Thoracic aorta (tissue), 2 donors: ENCODE results near the gene NPRL2. TPM values are rescaled to one million over a fixed set of nuclear protein-coding genes. Genes with fewer than 3 reads are reported as not detected.

Source experiments
- ATAC-seq: fragments of 150-250 bp; one replicate; pipeline ENCODE4 v1.8.0; 2017; ENCODE audit warnings: low read depth; ENCODE audit not compliant: insufficient number of reproducible peaks, low FRiP score
- DNase-seq: peaks from one replicate; pipeline ENCODE4 v3.0.0-alpha.2; 2020; ENCODE audit warnings: low spot score
- H3K27ac ChIP-seq, 2 donors: fragments of 200-600 bp; sonication (generic); 1 replicate in 1 of 2; 2 replicates in 1 of 2; pipeline ENCODE4 v1.5.1; 2016; ENCODE audit warnings: mild to moderate bottlenecking in 2 of 2, moderate library complexity in 2 of 2
- H3K27me3 ChIP-seq: fragments of 200-600 bp; sonication (generic); replicated peaks from 2 replicates; pipeline ENCODE4 v1.6.0; 2016; ENCODE audit warnings: mild to moderate bottlenecking; ENCODE audit not compliant: insufficient read depth
- H3K36me3 ChIP-seq: fragments of 200-600 bp; sonication (generic); one replicate; pipeline ENCODE4 v1.5.1; 2016
- H3K4me1 ChIP-seq, 2 donors: fragments of 200-600 bp; sonication (generic); 1 replicate in 1 of 2; 2 replicates in 1 of 2; pipeline versions ENCODE4 v1.5.1 to v1.6.0; 2016; ENCODE audit warnings: low read depth in 2 of 2, mild to moderate bottlenecking in 1 of 2; ENCODE audit not compliant: control insufficient read depth in 1 of 2
- H3K4me3 ChIP-seq: fragments of 200-600 bp; sonication (generic); 2 replicates; pipeline ENCODE4 v1.5.1; 2016; ENCODE audit warnings: mild to moderate bottlenecking
- H3K9me3 ChIP-seq: fragments of 200-600 bp; sonication (generic); 2 replicates; pipeline ENCODE4 v1.5.1; 2016
- CTCF ChIP-seq: fragments of 200-600 bp; sonication (generic); IDR thresholded peaks from one replicate; pipeline ENCODE4 v1.5.1; 2019; ENCODE audit warnings: antibody characterized with exemption
- total RNA-seq, 2 donors: library from RNA; depleted of rRNA; stranded (reverse); fragments of >200 nt; gene quantifications; one replicate each; pipeline versions ENCODE4 v1.1.0 to v1.2.3, GENCODE V29; 2016

NPRL2 gene
- total RNA-seq, 2 donors from 2014 or later = 15.4 to 21.0 TPM

- Histone ChIP-seq H3K27me3 (no peaks in the 10 kb centered on the region), H3K9me3 (no peaks in the 10 kb centered on the region), H3K36me3 (peaks cover 8% of the 10 kb centered on the region), H3K4me3 (peak overlapping the region; percentile 73), H3K27ac (peak overlapping the region; percentile 8 to 91), H3K4me1 (peaks cover 27 to 51% of the 10 kb centered on the region in 2 donors)
- DNase-seq = no peak
- no peak for ATAC-seq
- TF ChIP-seq CTCF = no peak
These were observed 27.4 kb downstream of the NPRL2 start for GRCh38 chr3:50323092-50323600.

GRCh38 chr3:50322386-50323091 lies 28.0 kb downstream of the NPRL2 start, which contains the start of gene HYAL2:
TSS of gene HYAL2 (minus strand) at chr3:50322745. CDS start at chr3:50320489, 2,256 bp downstream.
- no peaks in the 10 kb centered on the region for H3K9me3 ChIP-seq
- ATAC-seq (no peak), DNase-seq (no peak)

GRCh38 chr3:50322115-50322385 lies 28.5 kb downstream of the NPRL2 start:
- H3K4me3 ChIP-seq = peak overlapping the region; percentile 73
- DNase-seq (no peak), ATAC-seq (no peak)
- TF ChIP-seq CTCF = no peak
- H3K9me3 ChIP-seq = no peaks in the 10 kb centered on the region
- peaks cover 29 to 50% of the 10 kb centered on the region in 2 donors for H3K4me1 ChIP-seq
- no peaks in the 10 kb centered on the region for H3K27me3 ChIP-seq
- peak overlapping the region; percentile 91 to 97 for H3K27ac ChIP-seq
- H3K36me3 ChIP-seq = peaks cover 10% of the 10 kb centered on the region

More at GRCh38 chr3:50322386-50323091, 28.0 kb downstream of the NPRL2 start, which contains the start of gene HYAL2:
- Histone ChIP-seq H3K4me1 (peaks cover 33 to 55% of the 10 kb centered on the region in 2 donors), H3K27ac (peak within 1 kb of the TSS; percentile 91 to 97), H3K27me3 (no peaks in the 10 kb centered on the region), H3K36me3 (peaks cover 10% of the 10 kb centered on the region), H3K4me3 (peak within 1 kb of the TSS; percentile 73)
- no peak for TF ChIP-seq CTCF

- Histone ChIP-seq H3K4me1 (peaks cover 26 to 44% of the 10 kb centered on the region in 2 donors), H3K27me3 (no peaks in the 10 kb centered on the region), H3K36me3 (peaks cover 10% of the 10 kb centered on the region), H3K9me3 (no peaks in the 10 kb centered on the region), H3K4me3 (peak overlapping the region; percentile 73), H3K27ac (peak overlapping the region; percentile 91 to 97)
- no peak for DNase-seq
- peak; percentile 71 for ATAC-seq
- peak; percentile 42 for TF ChIP-seq CTCF
These were observed 29.1 kb downstream of the NPRL2 start for GRCh38 chr3:50321336-50322114.

- TF ChIP-seq CTCF = no peak
- ATAC-seq (peak; percentile 27), DNase-seq (no peak)
- Histone ChIP-seq H3K27ac (peak overlapping the region; percentile 91 to 97), H3K4me3 (peak overlapping the region; percentile 73), H3K4me1 (peaks cover 26 to 44% of the 10 kb centered on the region in 2 donors), H3K36me3 (peaks cover 6% of the 10 kb centered on the region), H3K27me3 (no peaks in the 10 kb centered on the region), H3K9me3 (no peaks in the 10 kb centered on the region)
These were observed 29.7 kb downstream of the NPRL2 start for GRCh38 chr3:50320853-50321335.
